GM15510 (cell line): ENCODE results near the gene SNORC.

Experiments
- POLR2A ChIP-seq: IDR thresholded peaks from 3 replicates; pipeline ENCODE4 v1.6.1; 2011; ENCODE audit warnings: borderline replicate concordance; ENCODE audit not compliant: insufficient read length; ENCODE audit errors: extremely low read depth

SNORC gene

DNA sequence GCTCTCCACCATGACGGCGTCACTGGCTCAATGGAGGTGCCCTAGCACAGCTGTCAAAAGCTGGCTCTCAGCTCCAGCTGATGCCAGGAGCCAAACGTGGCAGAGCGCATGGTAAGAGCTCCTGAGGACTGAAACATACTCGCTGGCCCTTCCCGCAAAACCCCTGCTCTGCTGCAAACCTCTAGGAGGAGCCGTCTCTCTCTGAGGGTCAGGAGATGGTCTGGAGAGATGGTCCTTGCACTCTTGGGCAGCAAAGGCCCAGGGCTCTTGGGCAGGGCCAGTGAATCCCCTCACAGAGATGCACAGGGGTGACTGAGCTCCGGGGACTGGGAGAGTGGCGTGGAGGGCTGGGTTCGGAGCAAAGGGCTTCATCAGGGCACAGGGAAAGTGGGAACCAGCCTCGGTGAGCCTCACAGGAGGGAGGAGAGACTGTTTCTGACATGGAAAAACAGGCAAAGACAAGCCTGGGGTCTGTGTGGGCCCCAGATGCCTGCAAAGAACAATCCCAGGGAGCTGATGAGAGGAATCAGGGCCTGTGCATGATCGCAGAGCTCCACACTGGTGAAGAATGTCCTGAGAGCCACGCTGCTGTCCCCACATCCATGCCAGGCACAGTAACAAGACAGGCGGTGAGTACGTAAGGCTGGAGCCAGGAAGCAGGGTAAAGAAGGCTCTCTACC lies 17.2 kb downstream of the SNORC start:
- TF ChIP-seq POLR2A = no peak

DNA sequence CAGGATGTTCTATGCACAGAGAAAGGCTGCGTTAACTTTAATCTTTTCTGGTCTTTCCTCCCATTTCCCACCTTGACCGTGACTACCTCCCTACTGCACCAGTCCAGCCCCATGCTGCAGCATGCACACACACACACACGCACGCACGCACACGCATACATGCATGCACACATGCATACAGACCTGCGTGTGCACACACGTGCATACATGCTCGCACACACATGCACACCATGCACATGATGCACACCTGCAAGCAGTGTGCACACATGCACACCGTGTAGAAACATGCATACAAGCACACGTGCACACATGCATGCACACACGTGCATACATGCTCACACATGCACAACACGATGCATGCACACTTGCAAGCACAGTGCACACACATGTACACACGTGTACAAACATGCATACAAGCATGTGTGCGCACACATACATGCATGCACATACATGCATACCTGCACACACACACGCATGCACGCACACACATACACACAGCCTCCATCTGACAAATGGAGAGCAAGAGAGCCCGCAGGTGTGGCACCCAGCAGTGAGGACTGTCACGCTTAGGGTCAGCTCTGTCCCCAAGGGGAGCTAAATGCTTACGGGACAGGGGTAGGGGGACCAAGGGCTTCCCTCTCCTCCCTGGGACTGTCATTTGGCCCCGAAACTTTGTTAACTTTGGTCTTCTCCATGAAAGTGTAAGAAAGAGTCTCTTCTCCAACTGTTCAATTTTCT lies 18.2 kb downstream of the SNORC start:
- TF ChIP-seq POLR2A = no peak

DNA sequence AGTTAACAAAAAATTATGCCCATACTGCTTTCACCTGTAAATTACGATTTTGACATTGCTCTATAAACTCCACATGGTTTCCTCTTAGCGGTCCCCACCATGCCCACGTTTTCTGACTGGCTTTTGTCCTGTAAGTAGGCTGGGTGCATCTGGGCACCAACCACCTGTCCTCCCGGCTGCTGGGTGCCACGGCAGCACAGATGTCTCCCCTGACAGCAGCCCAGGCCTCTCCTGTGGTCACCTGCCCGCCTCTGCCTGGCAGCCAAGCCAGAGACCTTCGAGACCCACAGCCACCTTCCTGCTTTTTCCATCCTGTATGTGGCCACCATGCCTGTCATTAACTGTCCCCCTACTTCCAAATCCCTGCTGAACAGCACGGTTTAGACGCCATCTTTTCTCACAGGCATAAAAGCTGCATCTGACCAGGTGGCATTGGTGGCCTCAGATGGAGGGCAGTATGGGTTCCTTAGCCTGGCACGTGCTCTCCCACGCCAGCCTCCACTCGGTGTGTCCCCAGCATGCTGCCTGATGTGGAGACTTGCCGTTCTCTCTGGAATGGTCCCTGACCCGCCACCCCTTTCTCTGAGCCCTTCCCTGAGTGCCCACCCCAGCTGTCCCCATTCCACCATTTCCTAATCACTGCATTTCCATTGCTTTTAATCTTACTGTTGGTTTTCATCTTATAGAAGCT lies 18.9 kb downstream of the SNORC start:
- TF ChIP-seq POLR2A = no peak

DNA sequence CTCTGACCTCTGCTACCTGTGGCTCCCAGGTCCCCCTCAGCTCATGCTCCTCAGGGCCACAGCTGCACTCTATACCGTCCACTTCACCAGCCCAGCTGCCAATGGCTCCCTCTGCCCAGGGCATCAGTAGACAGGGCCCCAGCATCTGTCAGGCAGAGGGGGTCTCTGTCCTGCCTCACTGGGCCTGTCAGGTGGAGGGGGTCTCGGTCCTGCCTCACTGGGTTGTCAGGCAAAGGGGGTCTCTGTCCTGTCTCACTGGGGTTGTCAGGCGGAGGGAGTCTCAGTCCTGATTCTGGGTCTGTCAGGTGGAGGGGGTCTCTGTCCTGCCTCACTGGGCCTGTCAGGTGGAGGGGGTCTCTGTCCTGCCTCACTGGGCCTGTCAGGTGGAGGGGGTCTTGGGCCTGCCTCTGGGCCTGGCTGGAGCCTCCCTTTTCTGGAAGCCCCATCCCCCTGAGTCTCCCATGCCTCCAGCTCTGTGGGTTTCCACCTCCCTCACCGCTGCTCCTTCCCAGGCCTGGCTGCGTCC lies 19.9 kb downstream of the SNORC start:
- TF ChIP-seq POLR2A = no peak

DNA sequence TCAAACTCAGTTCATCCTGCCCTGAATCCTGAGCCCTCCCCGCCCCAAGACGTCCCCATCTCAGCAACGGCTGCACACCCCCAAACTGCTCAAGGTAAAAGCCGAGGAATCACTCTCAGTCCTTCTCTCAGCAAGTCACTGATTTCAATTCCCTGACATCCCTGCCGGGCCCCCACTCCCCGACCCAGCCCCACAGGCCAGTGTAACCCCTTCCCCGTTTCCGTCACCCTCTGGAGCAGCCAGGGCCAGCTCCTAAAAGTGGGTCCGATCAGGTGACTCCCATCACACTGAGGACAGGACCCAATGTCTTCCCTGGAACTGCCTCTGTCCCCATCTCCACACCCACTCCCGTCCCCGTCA lies 20.5 kb downstream of the SNORC start:
- TF ChIP-seq POLR2A = no peak

DNA sequence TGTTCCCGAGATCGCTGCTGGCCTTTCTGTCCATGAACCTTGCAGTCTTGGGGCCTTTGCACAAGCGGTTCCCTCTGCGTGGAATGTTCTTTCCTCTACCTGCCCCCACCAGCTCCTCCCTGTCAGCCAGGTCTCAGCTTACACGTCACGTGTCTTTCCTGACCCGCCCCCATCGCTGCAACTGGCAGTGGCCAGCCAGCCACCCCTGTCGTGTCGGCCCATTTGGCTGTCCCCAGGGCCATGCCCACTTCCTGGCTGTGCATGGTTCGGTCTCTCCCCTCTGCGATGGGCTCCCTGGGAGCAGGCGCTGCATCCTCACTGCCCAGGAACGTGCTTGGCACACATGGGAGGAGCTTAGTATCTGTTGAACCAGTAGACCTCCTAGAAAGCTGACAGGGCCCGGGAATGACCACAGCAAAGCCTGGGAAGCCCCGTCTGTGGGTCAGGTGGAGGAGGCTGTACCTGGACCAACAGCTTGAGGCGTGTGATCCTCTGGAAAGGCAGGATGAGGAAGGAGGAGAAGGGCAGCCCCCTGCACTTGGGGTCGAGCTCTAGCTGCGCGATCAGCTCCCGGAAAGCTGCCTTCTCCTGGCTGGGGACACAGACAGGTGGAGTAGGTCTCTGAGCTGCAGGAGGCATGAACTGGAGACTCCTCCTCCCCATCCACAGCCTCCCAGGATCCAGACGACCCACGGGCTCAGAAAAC lies 21.0 kb downstream of the SNORC start:
- no peak for TF ChIP-seq POLR2A

DNA sequence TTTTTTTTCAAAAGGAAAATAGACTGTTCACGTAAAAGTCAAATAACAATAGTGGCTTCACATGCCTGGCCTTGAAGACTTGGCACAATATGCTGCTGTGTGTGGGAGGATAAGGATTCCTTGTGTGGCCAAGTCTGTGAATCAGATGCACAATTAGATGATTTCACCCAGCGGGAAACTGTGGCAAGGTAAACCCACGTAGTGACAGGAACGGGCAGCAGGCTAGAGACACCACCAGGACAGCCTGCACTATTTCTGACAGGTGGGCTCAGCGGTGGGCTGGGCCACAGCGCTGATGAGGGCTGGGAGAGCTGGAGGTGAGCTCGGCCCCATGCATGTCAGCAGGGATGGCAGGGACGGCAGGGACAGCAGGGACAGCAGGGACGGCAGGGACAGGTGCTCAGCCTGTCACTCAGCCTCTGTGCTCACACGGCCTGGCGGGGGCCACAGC lies 21.6 kb downstream of the SNORC start:
- no peak for TF ChIP-seq POLR2A

DNA sequence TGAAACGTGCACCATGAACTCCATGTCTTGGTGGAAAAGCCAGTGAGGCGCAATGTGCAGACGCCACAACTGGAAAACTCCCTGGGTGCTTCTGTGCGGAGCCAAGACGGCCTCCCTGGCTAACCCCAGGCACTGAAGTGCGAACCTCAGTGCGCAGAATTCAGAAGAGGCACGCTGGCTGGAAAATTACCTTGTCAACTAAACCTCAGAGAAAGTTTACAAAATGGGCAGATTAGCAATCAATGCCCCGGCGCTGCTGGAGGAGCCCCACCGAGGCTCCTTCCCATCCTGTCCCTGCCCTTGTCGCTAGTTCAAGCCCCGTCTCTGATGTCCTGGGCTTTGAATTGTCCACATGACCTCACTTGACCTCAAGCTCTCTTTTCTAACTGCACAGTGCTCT lies 22.2 kb downstream of the SNORC start:
- TF ChIP-seq POLR2A = no peak

DNA sequence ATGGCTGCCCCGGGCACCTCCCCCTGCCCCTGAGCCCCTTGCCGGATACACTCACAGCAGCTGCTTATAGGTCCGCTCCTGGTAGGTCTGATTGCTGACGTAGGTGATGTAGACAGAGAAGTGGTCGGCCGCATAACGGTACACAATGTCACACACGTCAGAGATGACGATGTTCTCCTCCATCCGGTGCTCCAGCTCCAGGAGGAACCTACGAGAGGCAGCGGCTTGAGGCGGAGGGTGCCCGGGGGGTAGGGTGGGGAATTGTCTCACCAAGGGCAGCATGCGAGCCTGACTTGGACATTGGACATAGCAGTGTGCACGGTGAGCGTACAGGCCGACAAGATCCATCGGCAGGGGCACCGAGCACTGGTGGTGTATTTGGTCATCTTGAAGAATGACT lies 22.8 kb downstream of the SNORC start:
- no peak for TF ChIP-seq POLR2A

DNA sequence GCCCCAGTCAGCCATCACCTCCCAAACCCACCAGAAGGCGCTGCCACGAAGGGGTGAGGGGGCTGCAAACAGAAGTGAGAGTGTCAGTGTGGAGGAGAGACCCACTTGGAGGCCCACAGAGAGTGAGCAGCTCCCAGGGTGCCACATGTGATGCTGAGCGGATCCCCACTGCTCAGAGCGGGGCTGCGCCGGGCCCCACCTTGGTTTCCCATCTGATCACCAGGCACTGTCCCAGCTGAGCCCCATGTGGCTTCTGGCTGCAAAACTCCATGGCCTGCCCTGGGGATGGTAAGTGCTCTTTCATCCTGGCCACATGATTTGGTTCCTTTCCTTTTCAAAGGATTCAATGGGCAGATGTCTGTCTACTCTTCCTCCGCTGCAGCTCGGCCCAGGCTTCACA lies 23.8 kb downstream of the SNORC start:
- TF ChIP-seq POLR2A = no peak

DNA sequence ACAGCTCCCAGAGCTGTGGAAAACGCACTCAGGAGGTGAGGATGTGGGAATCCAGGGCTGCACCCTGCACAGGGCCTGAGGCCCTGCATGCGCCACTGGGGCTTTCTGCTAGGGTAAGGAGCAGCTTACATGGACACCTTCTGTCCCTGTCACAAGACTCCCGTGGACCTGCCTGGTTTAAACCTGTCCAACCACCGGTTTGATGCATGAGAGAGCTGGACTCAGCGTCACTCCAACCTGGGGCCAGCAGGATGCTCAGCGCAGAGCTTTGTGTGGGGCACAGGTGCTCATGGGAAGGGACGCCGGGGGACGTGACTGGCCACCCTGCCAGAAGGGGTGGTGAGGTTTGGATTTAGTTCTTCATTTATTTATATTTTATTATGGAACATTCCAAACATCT lies 24.2 kb downstream of the SNORC start:
- no peak for TF ChIP-seq POLR2A

DNA sequence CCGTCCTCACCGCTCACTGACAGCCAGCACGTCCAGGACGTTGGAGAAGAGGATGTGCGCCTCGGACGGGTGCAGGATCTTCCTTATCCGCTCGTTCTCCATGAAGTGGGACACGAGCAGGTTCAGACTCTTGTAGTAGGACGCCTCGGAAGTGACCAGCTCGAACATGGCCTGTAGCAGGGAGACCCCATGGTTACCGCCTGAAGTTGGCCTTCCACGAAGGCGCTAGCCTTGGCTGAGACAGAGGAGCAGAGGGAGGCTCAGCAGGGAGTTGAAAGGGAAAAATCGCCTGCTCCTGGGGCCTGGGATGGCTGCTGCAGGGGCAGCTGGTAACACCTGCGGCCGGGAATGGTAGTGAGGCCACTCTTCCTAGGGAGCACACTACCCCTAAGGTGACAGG lies 24.7 kb downstream of the SNORC start:
- TF ChIP-seq POLR2A = no peak

DNA sequence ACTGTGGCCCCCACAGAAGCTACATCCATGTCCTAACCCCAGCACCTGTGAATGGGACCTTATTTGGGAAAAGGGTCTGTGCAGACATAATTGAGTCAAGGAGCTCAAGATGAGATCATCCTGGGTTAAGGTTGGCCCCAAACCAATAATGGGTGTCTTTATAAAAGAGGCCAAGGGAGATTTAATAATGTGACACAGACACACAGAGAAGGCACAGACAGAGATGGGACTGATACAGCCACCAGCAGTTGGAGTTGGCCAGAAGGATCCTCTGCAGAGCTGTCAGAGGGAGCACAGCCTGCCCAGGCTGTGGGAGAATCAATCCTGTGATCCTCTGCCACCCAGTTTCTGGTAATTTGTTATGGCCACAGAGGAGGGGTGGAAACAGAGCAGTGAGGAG lies 26.0 kb downstream of the SNORC start:
- no peak for TF ChIP-seq POLR2A

DNA sequence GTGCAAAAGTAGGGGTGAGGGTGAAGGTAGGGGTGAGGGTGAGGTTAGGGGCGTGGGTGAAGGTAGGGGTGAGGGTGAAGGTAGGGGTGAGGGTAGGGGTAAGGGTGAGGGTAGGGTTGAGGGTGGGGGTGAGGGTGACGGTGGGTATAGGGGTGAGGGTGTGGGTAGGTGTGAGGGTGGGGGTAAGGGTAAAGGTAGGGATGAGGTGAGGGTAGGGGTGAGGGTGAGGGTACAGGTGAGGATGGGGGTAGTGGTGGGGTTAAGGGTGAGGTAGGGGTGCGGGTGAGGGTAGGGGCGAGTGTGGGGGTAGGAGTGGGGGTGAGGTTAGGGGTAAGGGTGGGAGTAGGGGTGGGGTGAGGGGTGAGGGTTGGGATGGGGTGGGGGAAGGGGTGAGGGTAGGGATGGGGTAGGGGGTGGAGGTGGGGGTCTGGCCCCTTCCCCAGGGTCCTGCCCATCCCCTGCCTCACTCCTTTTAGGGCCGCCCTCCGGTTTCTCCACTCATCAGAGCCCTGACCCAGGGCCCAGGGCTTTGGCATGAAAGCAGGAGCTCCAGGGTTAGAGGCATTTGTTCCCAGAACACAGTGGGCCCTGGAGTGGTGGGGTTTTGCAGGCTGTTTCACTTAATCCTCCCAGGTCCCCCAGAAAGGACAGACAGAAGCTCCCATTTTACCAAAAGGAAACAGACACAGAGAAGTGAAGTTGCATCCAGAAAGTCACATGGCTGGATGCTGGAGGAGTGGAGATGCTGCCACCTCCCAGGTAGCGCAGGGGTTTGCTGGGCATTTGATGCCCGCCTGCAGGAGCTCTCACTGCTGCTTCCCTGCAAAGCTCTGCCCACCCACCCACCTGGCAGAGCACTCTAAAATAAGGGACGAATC lies 26.9 kb downstream of the SNORC start:
- TF ChIP-seq POLR2A = no peak
